ENCODE measurements around the gene DHRS12.
"Not testable (repeated sequence)": the region's sequence is repeated elsewhere in the genome, so short reads cannot be mapped to it uniquely, and the experiment has no call there.

The DHRS12 gene

GRCh38 chr13:51825681-51826254, 21.8 kb upstream of the DHRS12 start:
- no peak overlapping the region for H2BK120ac ChIP-seq (ENCODE audit: insufficient read depth, low read length, poor library complexity)
- no peak overlapping the region for H3K27ac ChIP-seq (ENCODE audit: low read depth, low read length)
- no peaks in the 10 kb centered on the region for H3K27me3 ChIP-seq (ENCODE audit: insufficient read depth, low read length)
- H3K9ac ChIP-seq (ENCODE audit: low read length), result no peak overlapping the region
- H3K79me1 ChIP-seq (ENCODE audit: low read length), result no peaks in the 10 kb centered on the region
- H4K8ac ChIP-seq (ENCODE audit: low read depth, low read length), result no peak overlapping the region
- no peak overlapping the region for H4K12ac ChIP-seq (ENCODE audit: low read depth, low read length)
- no peaks in the 10 kb centered on the region for H3K9me3 ChIP-seq (ENCODE audit: insufficient read depth, low read depth, low read length)
- no peak overlapping the region for H2BK5ac ChIP-seq (ENCODE audit: low read depth, low read length, poor library complexity)
- H3K4me3 ChIP-seq (ENCODE audit: low read depth, low read length), result no peak overlapping the region
- H3K36me3 ChIP-seq (ENCODE audit: control insufficient read depth in 1 of 2, insufficient read depth in 2 of 2, low read length in 2 of 2), result no peaks in the 10 kb centered on the region
- no CpG with 5 or more reads among the region's 10 CpGs for WGBS (ENCODE audit: extremely low coverage, insufficient coverage, insufficient read length)
- no peak overlapping the region for H3K4ac ChIP-seq (ENCODE audit: low read depth, low read length)
- no peaks in the 10 kb centered on the region for H3K79me2 ChIP-seq (ENCODE audit: control insufficient read depth, insufficient read depth, low read length, poor library complexity)
- DNase-seq, result no peak
- H2BK12ac ChIP-seq (ENCODE audit: low read length), result no peak overlapping the region
- H3K14ac ChIP-seq (ENCODE audit: low read length), result no peak overlapping the region
- no peak overlapping the region for H2AFZ ChIP-seq (ENCODE audit: insufficient read depth, low read length, poor library complexity)
- no peak overlapping the region for H3K4me2 ChIP-seq (ENCODE audit: low read length)
- no peaks in the 10 kb centered on the region for H3K4me1 ChIP-seq (ENCODE audit: control insufficient read depth in 1 of 2, insufficient read depth in 2 of 2, low read length in 2 of 2)
- H2AK5ac ChIP-seq (ENCODE audit: low read length), result no peak overlapping the region
- H3K23ac ChIP-seq (ENCODE audit: low read length), result no peak overlapping the region
- no peak overlapping the region for H4K91ac ChIP-seq (ENCODE audit: low read depth, low read length)
- no peak overlapping the region for H3K18ac ChIP-seq (ENCODE audit: low read length)

- Histone ChIP-seq H4K12ac (ENCODE audit: low read depth, low read length) (no peak overlapping the region), H3K14ac (ENCODE audit: low read length) (no peak overlapping the region), H2BK120ac (ENCODE audit: insufficient read depth, low read length, poor library complexity) (no peak overlapping the region), H4K91ac (ENCODE audit: low read depth, low read length) (no peak overlapping the region), H3K4me1 (ENCODE audit: control insufficient read depth in 1 of 2, insufficient read depth in 2 of 2, low read length in 2 of 2) (no peaks in the 10 kb centered on the region), H3K4me3 (ENCODE audit: low read depth, low read length) (no peak overlapping the region), H2BK12ac (ENCODE audit: low read length) (no peak overlapping the region), H3K79me1 (ENCODE audit: low read length) (no peaks in the 10 kb centered on the region), H3K9me3 (ENCODE audit: insufficient read depth, low read depth, low read length) (no peaks in the 10 kb centered on the region), H3K23ac (ENCODE audit: low read length) (no peak overlapping the region), H2AFZ (ENCODE audit: insufficient read depth, low read length, poor library complexity) (no peak overlapping the region), H2BK5ac (ENCODE audit: low read depth, low read length, poor library complexity) (no peak overlapping the region), H3K27ac (ENCODE audit: low read depth, low read length) (no peak overlapping the region), H4K8ac (ENCODE audit: low read depth, low read length) (no peak overlapping the region), H3K9ac (ENCODE audit: low read length) (no peak overlapping the region), H3K18ac (ENCODE audit: low read length) (no peak overlapping the region), H3K79me2 (ENCODE audit: control insufficient read depth, insufficient read depth, low read length, poor library complexity) (no peaks in the 10 kb centered on the region), H3K4me2 (ENCODE audit: low read length) (no peak overlapping the region), H2AK5ac (ENCODE audit: low read length) (no peak overlapping the region), H3K36me3 (ENCODE audit: control insufficient read depth in 1 of 2, insufficient read depth in 2 of 2, low read length in 2 of 2) (no peaks in the 10 kb centered on the region), H3K4ac (ENCODE audit: low read depth, low read length) (no peak overlapping the region), H3K27me3 (ENCODE audit: insufficient read depth, low read length) (no peaks in the 10 kb centered on the region)
- no CpG with 5 or more reads among the region's 2 CpGs for WGBS (ENCODE audit: extremely low coverage, insufficient coverage, insufficient read length)
- no peak for DNase-seq
Measured at GRCh38 chr13:51825165-51825592, 21.2 kb upstream of the DHRS12 start.

- not testable (repeated sequence) for H3K4ac ChIP-seq (ENCODE audit: low read depth, low read length); DNase-seq
- no CpG with 5 or more reads among the region's 11 CpGs for WGBS (ENCODE audit: extremely low coverage, insufficient coverage, insufficient read length)
Measured at GRCh38 chr13:51824712-51825111, 20.7 kb upstream of the DHRS12 start.

GRCh38 chr13:51823863-51824262, 19.9 kb upstream of the DHRS12 start:
- Histone ChIP-seq H4K91ac (ENCODE audit: low read depth, low read length) (no peak overlapping the region), H2BK12ac (ENCODE audit: low read length) (no peak overlapping the region), H3K9ac (ENCODE audit: low read length) (no peak overlapping the region), H3K9me3 (ENCODE audit: insufficient read depth, low read depth, low read length) (no peaks in the 10 kb centered on the region), H4K8ac (ENCODE audit: low read depth, low read length) (no peak overlapping the region), H2AK5ac (ENCODE audit: low read length) (no peak overlapping the region), H2BK120ac (ENCODE audit: insufficient read depth, low read length, poor library complexity) (no peak overlapping the region), H3K14ac (ENCODE audit: low read length) (no peak overlapping the region), H3K27ac (ENCODE audit: low read depth, low read length) (no peak overlapping the region), H3K4me3 (ENCODE audit: low read depth, low read length) (no peak overlapping the region), H3K23ac (ENCODE audit: low read length) (no peak overlapping the region), H4K12ac (ENCODE audit: low read depth, low read length) (no peak overlapping the region), H2AFZ (ENCODE audit: insufficient read depth, low read length, poor library complexity) (no peak overlapping the region), H3K4ac (ENCODE audit: low read depth, low read length) (no peak overlapping the region), H3K4me2 (ENCODE audit: low read length) (no peak overlapping the region), H3K4me1 (ENCODE audit: control insufficient read depth in 1 of 2, insufficient read depth in 2 of 2, low read length in 2 of 2) (no peaks in the 10 kb centered on the region), H3K36me3 (ENCODE audit: control insufficient read depth in 1 of 2, insufficient read depth in 2 of 2, low read length in 2 of 2) (no peaks in the 10 kb centered on the region), H3K18ac (ENCODE audit: low read length) (no peak overlapping the region), H3K27me3 (ENCODE audit: insufficient read depth, low read length) (no peaks in the 10 kb centered on the region), H3K79me1 (ENCODE audit: low read length) (no peaks in the 10 kb centered on the region), H2BK5ac (ENCODE audit: low read depth, low read length, poor library complexity) (no peak overlapping the region), H3K79me2 (ENCODE audit: control insufficient read depth, insufficient read depth, low read length, poor library complexity) (no peaks in the 10 kb centered on the region)
- no CpG with 5 or more reads among the region's 2 CpGs for WGBS (ENCODE audit: extremely low coverage, insufficient coverage, insufficient read length)
- DNase-seq, result no peak

More at GRCh38 chr13:51824712-51825111, 20.7 kb upstream of the DHRS12 start:
- not testable (repeated sequence) for H2BK12ac ChIP-seq (ENCODE audit: low read length); H3K36me3 ChIP-seq (ENCODE audit: control insufficient read depth in 1 of 2, insufficient read depth in 2 of 2, low read length in 2 of 2); H3K4me2 ChIP-seq (ENCODE audit: low read length); H3K23ac ChIP-seq (ENCODE audit: low read length); H3K4me1 ChIP-seq (ENCODE audit: control insufficient read depth in 1 of 2, insufficient read depth in 2 of 2, low read length in 2 of 2); H4K91ac ChIP-seq (ENCODE audit: low read depth, low read length); H4K8ac ChIP-seq (ENCODE audit: low read depth, low read length); H3K79me1 ChIP-seq (ENCODE audit: low read length); H3K9ac ChIP-seq (ENCODE audit: low read length); H3K14ac ChIP-seq (ENCODE audit: low read length); H3K9me3 ChIP-seq (ENCODE audit: insufficient read depth, low read depth, low read length); H2BK5ac ChIP-seq (ENCODE audit: low read depth, low read length, poor library complexity); H3K18ac ChIP-seq (ENCODE audit: low read length); H3K4me3 ChIP-seq (ENCODE audit: low read depth, low read length); H3K27me3 ChIP-seq (ENCODE audit: insufficient read depth, low read length); H2BK120ac ChIP-seq (ENCODE audit: insufficient read depth, low read length, poor library complexity); H2AK5ac ChIP-seq (ENCODE audit: low read length); H2AFZ ChIP-seq (ENCODE audit: insufficient read depth, low read length, poor library complexity); H3K79me2 ChIP-seq (ENCODE audit: control insufficient read depth, insufficient read depth, low read length, poor library complexity); H4K12ac ChIP-seq (ENCODE audit: low read depth, low read length); H3K27ac ChIP-seq (ENCODE audit: low read depth, low read length)
